Measurements from ENCODE around the gene OPN4. TPM values are rescaled to one million over a fixed set of nuclear protein-coding genes. Genes with fewer than 3 reads are reported as not detected.

The OPN4 gene
- total and polyA plus RNA-seq, 2 of the 13 experiments (the other 11 are each of a cell fraction or from before 2014, with no cell fraction given): not detected

DNA sequence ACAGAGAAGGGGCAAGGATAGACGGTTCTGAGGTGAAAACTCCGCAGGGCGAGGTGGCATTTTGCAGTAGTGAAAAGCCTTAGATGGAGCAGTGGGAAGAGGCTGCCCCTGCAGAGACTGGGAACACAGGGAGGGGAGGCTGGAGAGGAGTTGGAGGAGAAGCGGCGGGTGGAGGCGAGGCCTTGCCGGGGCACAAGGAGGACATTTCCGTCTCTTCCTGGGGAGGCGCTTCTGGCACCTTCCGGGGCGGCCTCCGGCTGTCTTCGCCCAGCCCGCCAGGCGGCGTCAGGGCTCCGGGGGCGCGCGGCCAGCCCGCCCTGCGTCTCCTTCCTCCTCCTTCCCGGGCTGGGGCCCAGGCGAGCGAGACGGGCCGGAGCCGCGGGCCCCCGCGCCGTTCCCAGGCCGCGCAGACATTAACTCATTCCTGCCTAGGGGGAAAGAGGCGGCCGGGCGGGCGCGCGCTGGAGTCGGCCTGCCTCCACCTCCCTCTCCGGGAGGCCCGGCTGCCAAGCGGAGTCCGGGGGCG lies 56.7 kb downstream of the OPN4 start (continued):
- TF ChIP-seq ZNF703 (CRISPR knock-in tag; IDR thresholded peaks at IDR 0.05; ENCODE audit: borderline replicate concordance) (no peak), KAT7 (CRISPR knock-in tag; IDR thresholded peaks at IDR 0.05; ENCODE audit: borderline replicate concordance) (peak; percentile 81; the same call in 1 of the 2 replicates), SIN3B (IDR thresholded peaks at IDR 0.05; ENCODE audit: low read length) (no peak), SIX1 (CRISPR knock-in tag; IDR thresholded peaks at IDR 0.05; ENCODE audit: borderline replicate concordance) (no peak), FOSL2 (CRISPR knock-in tag; IDR thresholded peaks at IDR 0.05) (no peak), ZNF614 (CRISPR knock-in tag; IDR thresholded peaks at IDR 0.05; ENCODE audit: borderline replicate concordance) (peak; percentile 66; the same call in 1 of the 2 replicates), ZNF7 (CRISPR knock-in tag; IDR thresholded peaks at IDR 0.05) (no peak), TARDBP (CRISPR knock-in tag; IDR thresholded peaks at IDR 0.05) (no peak), MAZ (IDR thresholded peaks at IDR 0.05; ENCODE audit: borderline replicate concordance, low read depth, low read length) (no peak), MAZ (CRISPR knock-in tag; IDR thresholded peaks at IDR 0.05; ENCODE audit: low read depth) (peak; percentile 73), ZNF235 (CRISPR knock-in tag; IDR thresholded peaks at IDR 0.05; ENCODE audit: borderline replicate concordance) (peak; percentile 92), TBX2 (CRISPR knock-in tag; IDR thresholded peaks at IDR 0.05; ENCODE audit: borderline replicate concordance) (peak; percentile 48; the same call in 1 of the 2 replicates), ZBTB8A (CRISPR knock-in tag; IDR thresholded peaks at IDR 0.05; ENCODE audit: borderline replicate concordance, low read depth) (no peak), MIER2 (CRISPR knock-in tag; IDR thresholded peaks at IDR 0.05) (no peak), NFE2L1 (CRISPR knock-in tag; IDR thresholded peaks at IDR 0.05; ENCODE audit: borderline replicate concordance) (no peak), ZNF224 (CRISPR knock-in tag; IDR thresholded peaks at IDR 0.05) (no peak), ZNF772 (CRISPR knock-in tag; IDR thresholded peaks at IDR 0.05) (no peak), SAFB2 (CRISPR knock-in tag; IDR thresholded peaks at IDR 0.05; ENCODE audit: borderline replicate concordance, low read depth) (no peak), ZNF589 (CRISPR knock-in tag; conservative IDR thresholded peaks at IDR 0.05) (no peak), EP300 (IDR thresholded peaks at IDR 0.05; ENCODE audit: low read depth in 2 of 2, low read length in 2 of 2) (no peak), EP300 (CRISPR knock-in tag; IDR thresholded peaks at IDR 0.05; ENCODE audit: borderline replicate concordance) (no peak)
- TF ChIP-seq, protein P1, sequence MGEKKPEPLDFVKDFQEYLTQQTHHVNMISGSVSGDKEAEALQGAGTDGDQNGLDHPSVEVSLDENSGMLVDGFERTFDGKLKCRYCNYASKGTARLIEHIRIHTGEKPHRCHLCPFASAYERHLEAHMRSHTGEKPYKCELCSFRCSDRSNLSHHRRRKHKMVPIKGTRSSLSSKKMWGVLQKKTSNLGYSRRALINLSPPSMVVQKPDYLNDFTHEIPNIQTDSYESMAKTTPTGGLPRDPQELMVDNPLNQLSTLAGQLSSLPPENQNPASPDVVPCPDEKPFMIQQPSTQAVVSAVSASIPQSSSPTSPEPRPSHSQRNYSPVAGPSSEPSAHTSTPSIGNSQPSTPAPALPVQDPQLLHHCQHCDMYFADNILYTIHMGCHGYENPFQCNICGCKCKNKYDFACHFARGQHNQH (CRISPR knock-in tag; IDR thresholded peaks at IDR 0.05): no peak
- TF ChIP-seq, protein P2, sequence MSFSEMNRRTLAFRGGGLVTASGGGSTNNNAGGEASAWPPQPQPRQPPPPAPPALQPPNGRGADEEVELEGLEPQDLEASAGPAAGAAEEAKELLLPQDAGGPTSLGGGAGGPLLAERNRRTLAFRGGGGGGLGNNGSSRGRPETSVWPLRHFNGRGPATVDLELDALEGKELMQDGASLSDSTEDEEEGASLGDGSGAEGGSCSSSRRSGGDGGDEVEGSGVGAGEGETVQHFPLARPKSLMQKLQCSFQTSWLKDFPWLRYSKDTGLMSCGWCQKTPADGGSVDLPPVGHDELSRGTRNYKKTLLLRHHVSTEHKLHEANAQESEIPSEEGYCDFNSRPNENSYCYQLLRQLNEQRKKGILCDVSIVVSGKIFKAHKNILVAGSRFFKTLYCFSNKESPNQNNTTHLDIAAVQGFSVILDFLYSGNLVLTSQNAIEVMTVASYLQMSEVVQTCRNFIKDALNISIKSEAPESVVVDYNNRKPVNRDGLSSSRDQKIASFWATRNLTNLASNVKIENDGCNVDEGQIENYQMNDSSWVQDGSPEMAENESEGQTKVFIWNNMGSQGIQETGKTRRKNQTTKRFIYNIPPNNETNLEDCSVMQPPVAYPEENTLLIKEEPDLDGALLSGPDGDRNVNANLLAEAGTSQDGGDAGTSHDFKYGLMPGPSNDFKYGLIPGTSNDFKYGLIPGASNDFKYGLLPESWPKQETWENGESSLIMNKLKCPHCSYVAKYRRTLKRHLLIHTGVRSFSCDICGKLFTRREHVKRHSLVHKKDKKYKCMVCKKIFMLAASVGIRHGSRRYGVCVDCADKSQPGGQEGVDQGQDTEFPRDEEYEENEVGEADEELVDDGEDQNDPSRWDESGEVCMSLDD (CRISPR knock-in tag; IDR thresholded peaks at IDR 0.05; ENCODE audit: borderline replicate concordance): no peak
- TF ChIP-seq, protein P3, sequence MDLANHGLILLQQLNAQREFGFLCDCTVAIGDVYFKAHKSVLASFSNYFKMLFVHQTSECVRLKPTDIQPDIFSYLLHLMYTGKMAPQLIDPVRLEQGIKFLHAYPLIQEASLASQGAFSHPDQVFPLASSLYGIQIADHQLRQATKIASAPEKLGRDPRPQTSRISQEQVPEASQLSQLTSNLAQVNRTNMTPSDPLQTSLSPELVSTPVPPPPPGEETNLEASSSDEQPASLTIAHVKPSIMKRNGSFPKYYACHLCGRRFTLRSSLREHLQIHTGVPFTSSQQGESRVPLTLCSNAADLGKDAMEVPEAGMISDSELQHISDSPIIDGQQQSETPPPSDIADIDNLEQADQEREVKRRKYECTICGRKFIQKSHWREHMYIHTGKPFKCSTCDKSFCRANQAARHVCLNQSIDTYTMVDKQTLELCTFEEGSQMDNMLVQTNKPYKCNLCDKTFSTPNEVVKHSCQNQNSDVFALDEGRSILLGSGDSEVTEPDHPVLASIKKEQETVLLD (CRISPR knock-in tag; IDR thresholded peaks at IDR 0.05; ENCODE audit: low read depth): no peak
- TF ChIP-seq, protein P4, sequence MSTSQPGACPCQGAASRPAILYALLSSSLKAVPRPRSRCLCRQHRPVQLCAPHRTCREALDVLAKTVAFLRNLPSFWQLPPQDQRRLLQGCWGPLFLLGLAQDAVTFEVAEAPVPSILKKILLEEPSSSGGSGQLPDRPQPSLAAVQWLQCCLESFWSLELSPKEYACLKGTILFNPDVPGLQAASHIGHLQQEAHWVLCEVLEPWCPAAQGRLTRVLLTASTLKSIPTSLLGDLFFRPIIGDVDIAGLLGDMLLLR (CRISPR knock-in tag; IDR thresholded peaks at IDR 0.05): 0 out of 2 replicates have a peak, but pooled peaks have one; percentile 66
